GM13976 (cell line): ENCODE measurements around the gene THOC6.
"Not testable (repeated sequence)": the region's sequence is repeated elsewhere in the genome, so short reads cannot be mapped to it uniquely, and the experiment has no call there.

Experiments
- DNase-seq: peaks from one replicate; pipeline ENCODE4 v3.0.0; 2012; ENCODE audit warnings: low spot score
- CTCF ChIP-seq: IDR thresholded peaks from 2 replicates; pipeline ENCODE4 v1.5.1; 2012; ENCODE audit warnings: borderline replicate concordance, mild to moderate bottlenecking; ENCODE audit not compliant: insufficient read depth; ENCODE audit errors: extremely low read depth, missing control alignments, control extremely low read depth
- in situ Hi-C: fragments of 300-500 bp; cut with MboI; formaldehyde crosslinking; loops from one replicate; pipeline ENCODE4 v1.12.0; 2022; ENCODE audit warnings: low sequenced_read_pairs, mixed read lengths, inconsistent platforms; ENCODE audit not compliant: unreplicated experiment

The THOC6 gene

GRCh38 chr16:3070608-3071111 lies 46.8 kb downstream of the THOC6 start:
- TF ChIP-seq CTCF = no peak
- in situ Hi-C loops = no loop called here
- DNase-seq = no peak

- no peak for DNase-seq
- in situ Hi-C loops = no loop called here
- no peak for TF ChIP-seq CTCF
These were observed 47.8 kb downstream of the THOC6 start for GRCh38 chr16:3071655-3072054.

GRCh38 chr16:3072148-3072547 lies 48.3 kb downstream of the THOC6 start:
- in situ Hi-C loops = not testable (repeated sequence)

GRCh38 chr16:3072576-3073263 lies 48.9 kb downstream of the THOC6 start:
- in situ Hi-C loops, DNase-seq: not testable (repeated sequence)

More at GRCh38 chr16:3072148-3072547, 48.3 kb downstream of the THOC6 start:
- DNase-seq = not testable (repeated sequence)

- in situ Hi-C loops = no loop called here
- DNase-seq = no peak
- TF ChIP-seq CTCF = no peak
These were observed 49.6 kb downstream of the THOC6 start for GRCh38 chr16:3073448-3073847.

- peak; percentile 80 for DNase-seq
- no peak for TF ChIP-seq CTCF
- in situ Hi-C loops = no loop called here
These were observed 51.2 kb downstream of the THOC6 start for GRCh38 chr16:3074860-3075522.

GRCh38 chr16:3075523-3075915 lies 51.7 kb downstream of the THOC6 start:
- no peak for DNase-seq
- in situ Hi-C loops = no loop called here
- TF ChIP-seq CTCF = no peak

- in situ Hi-C loops, DNase-seq: not testable (repeated sequence)
These were observed 52.1 kb downstream of the THOC6 start for GRCh38 chr16:3075946-3076345.
